22Rv1 (cell line): Measurements from ENCODE around the gene CAMTA1.

Experiments used
- ZFX ChIP-seq: fragments of 450-650 bp; IDR thresholded peaks from 2 replicates; pipeline ENCODE4 v1.6.1; 2017; ENCODE audit warnings: antibody characterized with exemption, borderline replicate concordance
- TF ChIP-seq, protein P1 (sequence below): fragments of 450-650 bp; IDR thresholded peaks from 2 replicates; pipeline ENCODE4 v1.5.1; 2017; ENCODE audit warnings: mild to moderate bottlenecking

DNA sequence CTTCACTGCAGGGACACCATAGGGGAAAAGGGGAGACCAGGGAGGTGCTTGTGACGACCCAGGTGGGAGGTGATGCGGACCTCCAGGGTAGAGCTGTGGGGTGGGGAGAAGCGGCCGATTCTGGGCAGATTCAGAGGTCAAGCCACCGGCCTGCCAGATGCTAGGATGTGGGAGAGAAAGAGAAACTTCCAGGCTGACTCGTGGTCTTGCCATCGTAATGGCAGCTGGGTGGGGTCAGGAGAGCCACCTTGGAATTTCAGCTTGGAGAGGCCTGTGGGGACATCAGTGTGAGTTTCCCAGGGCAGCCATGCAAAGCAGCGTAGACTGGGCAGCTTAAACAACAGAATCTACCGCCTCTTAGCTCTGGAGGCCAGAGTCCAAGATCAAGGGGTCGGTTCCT, 727.8 kb downstream of the CAMTA1 start:
- TF ChIP-seq, protein P1, sequence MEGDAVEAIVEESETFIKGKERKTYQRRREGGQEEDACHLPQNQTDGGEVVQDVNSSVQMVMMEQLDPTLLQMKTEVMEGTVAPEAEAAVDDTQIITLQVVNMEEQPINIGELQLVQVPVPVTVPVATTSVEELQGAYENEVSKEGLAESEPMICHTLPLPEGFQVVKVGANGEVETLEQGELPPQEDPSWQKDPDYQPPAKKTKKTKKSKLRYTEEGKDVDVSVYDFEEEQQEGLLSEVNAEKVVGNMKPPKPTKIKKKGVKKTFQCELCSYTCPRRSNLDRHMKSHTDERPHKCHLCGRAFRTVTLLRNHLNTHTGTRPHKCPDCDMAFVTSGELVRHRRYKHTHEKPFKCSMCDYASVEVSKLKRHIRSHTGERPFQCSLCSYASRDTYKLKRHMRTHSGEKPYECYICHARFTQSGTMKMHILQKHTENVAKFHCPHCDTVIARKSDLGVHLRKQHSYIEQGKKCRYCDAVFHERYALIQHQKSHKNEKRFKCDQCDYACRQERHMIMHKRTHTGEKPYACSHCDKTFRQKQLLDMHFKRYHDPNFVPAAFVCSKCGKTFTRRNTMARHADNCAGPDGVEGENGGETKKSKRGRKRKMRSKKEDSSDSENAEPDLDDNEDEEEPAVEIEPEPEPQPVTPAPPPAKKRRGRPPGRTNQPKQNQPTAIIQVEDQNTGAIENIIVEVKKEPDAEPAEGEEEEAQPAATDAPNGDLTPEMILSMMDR, result no peak
- no peak for TF ChIP-seq ZFX
